Large intestine (tissue), 3 donors: ENCODE results near the gene POLR2B. TPM values are rescaled to one million over a fixed set of nuclear protein-coding genes. Genes with fewer than 3 reads are reported as not detected.
A peak's percentile ranks its signal among the peaks of the same experiment; 100 is the strongest.

Experiments
- DNase-seq, 2 donors: peaks; one replicate each; pipeline versions ENCODE4 v3.0.0 to v3.0.0-alpha.2; 2013
- H3K27ac ChIP-seq: one replicate; pipeline ENCODE4 v1.5.1; 2013; ENCODE audit warnings: low read length
- H3K27me3 ChIP-seq: 2 replicates; pipeline ENCODE4 v1.6.1; 2013; ENCODE audit warnings: low read length; ENCODE audit not compliant: control insufficient read depth, insufficient read depth
- H3K36me3 ChIP-seq: 2 replicates; pipeline ENCODE4 v1.6.1; 2013; ENCODE audit warnings: low read length; ENCODE audit not compliant: control insufficient read depth, insufficient read depth
- H3K4me1 ChIP-seq: one replicate; pipeline ENCODE4 v1.6.1; 2013; ENCODE audit warnings: low read length; ENCODE audit not compliant: control insufficient read depth, insufficient read depth
- H3K4me3 ChIP-seq: one replicate; pipeline ENCODE4 v1.5.1; 2013; ENCODE audit warnings: low read length
- H3K9me3 ChIP-seq: one replicate; pipeline ENCODE4 v1.6.1; 2013; ENCODE audit warnings: mild to moderate bottlenecking, low read depth, low read length, moderate library complexity; ENCODE audit not compliant: control insufficient read depth
- WGBS: methylation state at CpG from one replicate; pipeline ENCODE4 v1.1.5; 2013; ENCODE audit warnings: low lambda C conversion rate; ENCODE audit not compliant: insufficient coverage; 5-methylcytosine and 5-hydroxymethylcytosine counted together
- polyA plus RNA-seq: library from polyadenylated mRNA; unstranded; fragments of 120-200 nt; gene quantifications from one replicate; pipeline ENCODE4 v1.2.1, GENCODE V29; 2013

Gene POLR2B
- polyA plus RNA-seq, 1 donor: 80.7 TPM

- H3K9me3 ChIP-seq: no peaks in the 10 kb centered on the region
- H3K27me3 ChIP-seq: no peaks in the 10 kb centered on the region
- H3K27ac ChIP-seq: no peak overlapping the region
- no peak for DNase-seq
- H3K4me3 ChIP-seq: no peak overlapping the region
- no CpG with 5 or more reads among the region's 2 CpGs for WGBS
- no peaks in the 10 kb centered on the region for H3K36me3 ChIP-seq
- no peaks in the 10 kb centered on the region for H3K4me1 ChIP-seq
These were observed 85.4 kb downstream of the POLR2B start for GRCh38 chr4:57064120-57064519.

- Histone ChIP-seq H3K36me3 (no peaks in the 10 kb centered on the region), H3K4me1 (no peaks in the 10 kb centered on the region), H3K9me3 (no peaks in the 10 kb centered on the region), H3K27me3 (no peaks in the 10 kb centered on the region), H3K4me3 (no peak overlapping the region), H3K27ac (peak overlapping the region; percentile 37)
- DNase-seq: no peak
- WGBS: no CpG with 5 or more reads among the region's 20 CpGs
These were observed 86.4 kb downstream of the POLR2B start for GRCh38 chr4:57064811-57065711.

DNA sequence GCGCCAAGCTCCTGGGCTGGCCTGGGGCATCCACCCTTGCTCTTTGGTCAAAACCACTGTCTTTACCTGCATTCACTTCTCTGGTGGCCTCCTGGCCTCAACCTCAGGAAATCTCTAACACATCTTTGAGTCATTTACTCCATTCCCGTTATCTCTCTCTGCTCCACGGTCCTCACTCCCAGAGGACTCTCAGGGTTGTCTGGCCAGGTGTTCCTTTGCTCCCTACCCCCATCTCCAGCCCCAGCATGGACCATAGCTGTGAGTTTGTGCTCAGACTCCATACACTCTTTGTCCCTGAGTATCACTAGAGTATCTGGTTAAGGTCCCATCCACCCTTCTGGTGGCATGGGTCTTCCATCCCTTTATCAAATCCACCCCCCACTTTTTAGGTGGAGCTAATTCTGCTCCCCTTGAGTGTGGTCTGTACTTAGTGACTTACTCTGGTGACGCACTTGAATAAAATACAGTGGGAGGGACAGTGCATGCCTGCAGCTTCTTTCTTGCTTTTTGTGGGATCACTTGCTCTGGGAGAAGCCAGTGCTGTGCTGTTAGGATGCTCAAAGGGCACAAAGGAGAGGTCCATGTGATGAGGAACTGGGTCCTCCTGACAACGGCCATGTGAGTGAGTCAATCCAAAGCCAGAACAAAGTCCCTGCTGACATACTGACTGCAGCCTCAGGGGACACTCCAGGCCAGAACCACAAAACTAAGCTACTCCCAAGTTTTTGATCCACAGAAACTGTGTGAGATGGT lies 87.2 kb downstream of the POLR2B start:
- Histone ChIP-seq H3K4me1 (peaks cover under 1% of the 10 kb centered on the region), H3K4me3 (no peak overlapping the region), H3K27ac (peak overlapping the region; percentile 37), H3K27me3 (no peaks in the 10 kb centered on the region), H3K9me3 (no peaks in the 10 kb centered on the region), H3K36me3 (no peaks in the 10 kb centered on the region)
- no peak for DNase-seq
- WGBS: 80% methylated on average over 2 of the region's 5 CpGs

GRCh38 chr4:57068237-57068981 lies 89.7 kb downstream of the POLR2B start:
- Histone ChIP-seq H3K27ac (no peak overlapping the region), H3K4me1 (peaks cover 2% of the 10 kb centered on the region), H3K36me3 (no peaks in the 10 kb centered on the region), H3K4me3 (no peak overlapping the region), H3K27me3 (no peaks in the 10 kb centered on the region), H3K9me3 (no peaks in the 10 kb centered on the region)
- no peak for DNase-seq
- WGBS: no CpG with 5 or more reads among the region's 8 CpGs

GRCh38 chr4:57070461-57070860 lies 91.8 kb downstream of the POLR2B start:
- no peaks in the 10 kb centered on the region for H3K9me3 ChIP-seq
- H3K4me1 ChIP-seq: peaks cover 2% of the 10 kb centered on the region
- no peaks in the 10 kb centered on the region for H3K27me3 ChIP-seq
- H3K4me3 ChIP-seq: no peak overlapping the region
- WGBS: 100% methylated on average over 1 of the region's 2 CpGs
- DNase-seq: no peak
- H3K27ac ChIP-seq: no peak overlapping the region
- no peaks in the 10 kb centered on the region for H3K36me3 ChIP-seq

GRCh38 chr4:57071326-57071725 lies 92.6 kb downstream of the POLR2B start:
- H3K27me3 ChIP-seq: no peaks in the 10 kb centered on the region
- no peak for DNase-seq
- H3K27ac ChIP-seq: no peak overlapping the region
- WGBS: no CpG with 5 or more reads among the region's 2 CpGs
- no peaks in the 10 kb centered on the region for H3K36me3 ChIP-seq
- H3K9me3 ChIP-seq: no peaks in the 10 kb centered on the region
- no peak overlapping the region for H3K4me3 ChIP-seq
- peaks cover 2% of the 10 kb centered on the region for H3K4me1 ChIP-seq

- no peaks in the 10 kb centered on the region for H3K9me3 ChIP-seq
- H3K36me3 ChIP-seq: no peaks in the 10 kb centered on the region
- 100% methylated on average over 2 of the region's 5 CpGs for WGBS
- no peak overlapping the region for H3K4me3 ChIP-seq
- H3K27ac ChIP-seq: no peak overlapping the region
- H3K27me3 ChIP-seq: no peaks in the 10 kb centered on the region
- no peak for DNase-seq
- peaks cover 2% of the 10 kb centered on the region for H3K4me1 ChIP-seq
These were observed 94.9 kb downstream of the POLR2B start for GRCh38 chr4:57073559-57073958.

- no peak overlapping the region for H3K4me3 ChIP-seq
- no peaks in the 10 kb centered on the region for H3K9me3 ChIP-seq
- no CpG with 5 or more reads among the region's 4 CpGs for WGBS
- H3K27ac ChIP-seq: no peak overlapping the region
- no peak for DNase-seq
- peaks cover 5% of the 10 kb centered on the region for H3K4me1 ChIP-seq
- no peaks in the 10 kb centered on the region for H3K27me3 ChIP-seq
- no peaks in the 10 kb centered on the region for H3K36me3 ChIP-seq
These were observed 96.0 kb downstream of the POLR2B start for GRCh38 chr4:57074744-57075143.

DNA sequence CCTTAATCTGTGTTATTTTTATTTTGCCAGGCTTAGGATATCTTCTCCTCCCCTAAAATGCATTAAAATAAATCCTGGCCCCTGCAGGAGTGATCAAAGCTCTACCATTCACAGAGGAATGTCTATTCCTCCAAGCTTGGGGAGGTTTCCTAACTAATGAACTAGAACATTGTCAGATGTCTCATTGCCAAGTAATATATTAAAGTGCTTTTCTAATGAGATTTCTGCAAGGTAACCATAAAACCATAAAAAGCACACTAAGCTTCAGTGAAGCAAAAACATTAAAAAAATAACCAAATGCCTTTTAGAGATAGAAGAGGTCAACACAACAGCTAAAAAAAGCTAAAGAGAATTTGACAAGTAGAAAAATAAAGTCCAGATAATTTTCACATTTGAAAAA lies 96.7 kb downstream of the POLR2B start:
- no peak overlapping the region for H3K4me3 ChIP-seq
- no peaks in the 10 kb centered on the region for H3K36me3 ChIP-seq
- H3K4me1 ChIP-seq: peaks cover 5% of the 10 kb centered on the region
- no peak for DNase-seq
- H3K27me3 ChIP-seq: no peaks in the 10 kb centered on the region
- H3K9me3 ChIP-seq: no peaks in the 10 kb centered on the region
- no peak overlapping the region for H3K27ac ChIP-seq

- no peaks in the 10 kb centered on the region for H3K36me3 ChIP-seq
- H3K9me3 ChIP-seq: no peaks in the 10 kb centered on the region
- 63% methylated on average over 3 of the region's 4 CpGs for WGBS
- H3K4me3 ChIP-seq: no peak overlapping the region
- peaks cover 3% of the 10 kb centered on the region for H3K4me1 ChIP-seq
- H3K27ac ChIP-seq: no peak overlapping the region
- no peaks in the 10 kb centered on the region for H3K27me3 ChIP-seq
- no peak for DNase-seq
These were observed 98.0 kb downstream of the POLR2B start for GRCh38 chr4:57076646-57077045.
